ENCODE data around the gene EVI5.

DNA sequence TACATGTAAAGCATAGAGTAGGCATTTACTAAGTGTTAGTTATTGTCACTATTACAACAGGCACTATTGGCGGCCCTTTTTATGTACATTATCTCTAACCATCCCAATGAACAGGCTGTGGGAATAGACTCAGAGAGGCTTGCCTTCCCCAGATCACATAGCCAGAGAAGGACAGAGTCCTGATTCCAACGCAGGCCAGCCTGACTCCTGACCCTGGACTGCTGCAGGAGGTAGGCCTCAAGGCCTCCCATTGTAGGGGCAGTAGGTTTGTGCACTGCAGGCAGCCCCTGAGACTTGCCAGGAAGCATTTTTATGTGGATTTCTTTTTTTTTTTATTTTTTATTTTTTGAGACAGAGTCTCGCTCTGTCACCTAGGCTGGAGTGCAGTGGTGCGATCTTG lies 291.8 kb downstream of the EVI5 start:
- TF ChIP-seq EZH2 (IDR thresholded peaks at IDR 0.05; ENCODE audit: insufficient read depth, poor library complexity, severe bottlenecking) (no peak), EZH2phosphoT487 (IDR thresholded peaks at IDR 0.05; ENCODE audit: insufficient read depth, low read depth) (no peak)

Measured in GM23248 (cell line).